GM19452 (cell line): ENCODE measurements around the gene VIPR2.
"Not testable (repeated sequence)": the region's sequence is repeated elsewhere in the genome, so short reads cannot be mapped to it uniquely, and the experiment has no call there.

Experiments used
- ATAC-seq: cut with Tn5 transposase; IDR thresholded peaks from one replicate; pipeline ENCODE4 v1.9.1; 2021; ENCODE audit not compliant: unreplicated experiment

The VIPR2 gene

DNA sequence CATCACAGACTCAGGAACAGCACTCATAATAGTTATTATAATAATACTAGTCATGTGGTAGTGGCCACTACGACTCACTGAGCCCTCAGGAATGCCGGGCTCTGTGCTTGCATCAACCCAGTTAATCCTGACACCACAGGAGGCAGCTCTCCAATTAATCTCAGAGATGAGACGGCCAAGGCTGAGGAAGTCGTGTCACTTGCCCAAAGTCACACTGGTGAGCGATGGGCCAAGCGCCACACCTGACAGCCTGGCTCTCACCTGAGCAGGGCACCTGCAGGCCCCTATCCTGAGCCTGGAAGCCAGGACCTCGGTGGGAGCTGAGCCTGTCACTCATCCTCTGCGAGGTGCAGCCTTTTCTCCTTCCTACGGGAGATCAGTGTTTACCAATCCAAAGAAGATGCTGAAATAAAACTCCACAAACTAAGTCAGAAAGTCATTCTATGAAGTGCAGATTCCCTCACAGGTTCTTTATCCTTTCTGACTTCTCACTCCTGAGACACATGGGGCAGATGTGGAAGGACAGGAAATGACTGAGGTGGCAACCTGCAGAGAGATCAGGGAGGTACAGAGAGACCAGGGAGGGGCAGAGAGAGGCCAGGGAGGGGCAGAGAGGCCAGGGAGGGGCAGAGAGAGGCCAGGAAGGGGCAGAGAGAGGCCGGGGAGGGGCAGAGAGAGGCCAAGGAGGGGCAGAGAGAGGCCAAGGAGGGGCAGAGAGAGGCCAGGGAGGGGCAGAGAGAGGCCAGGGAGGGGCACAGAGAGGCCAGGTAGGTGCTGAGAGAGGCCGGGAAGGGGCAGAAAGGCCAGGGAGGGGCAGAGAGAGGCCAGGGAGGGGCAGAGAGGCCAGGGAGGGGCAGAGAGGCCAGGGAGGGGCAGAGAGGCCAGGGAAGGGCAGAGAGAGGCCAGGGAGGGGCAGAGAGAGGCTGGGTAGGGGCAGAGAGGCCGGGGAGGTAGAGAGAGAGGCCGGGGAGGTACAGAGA is 38.5 kb downstream of the VIPR2 start:
- no peak for ATAC-seq

DNA sequence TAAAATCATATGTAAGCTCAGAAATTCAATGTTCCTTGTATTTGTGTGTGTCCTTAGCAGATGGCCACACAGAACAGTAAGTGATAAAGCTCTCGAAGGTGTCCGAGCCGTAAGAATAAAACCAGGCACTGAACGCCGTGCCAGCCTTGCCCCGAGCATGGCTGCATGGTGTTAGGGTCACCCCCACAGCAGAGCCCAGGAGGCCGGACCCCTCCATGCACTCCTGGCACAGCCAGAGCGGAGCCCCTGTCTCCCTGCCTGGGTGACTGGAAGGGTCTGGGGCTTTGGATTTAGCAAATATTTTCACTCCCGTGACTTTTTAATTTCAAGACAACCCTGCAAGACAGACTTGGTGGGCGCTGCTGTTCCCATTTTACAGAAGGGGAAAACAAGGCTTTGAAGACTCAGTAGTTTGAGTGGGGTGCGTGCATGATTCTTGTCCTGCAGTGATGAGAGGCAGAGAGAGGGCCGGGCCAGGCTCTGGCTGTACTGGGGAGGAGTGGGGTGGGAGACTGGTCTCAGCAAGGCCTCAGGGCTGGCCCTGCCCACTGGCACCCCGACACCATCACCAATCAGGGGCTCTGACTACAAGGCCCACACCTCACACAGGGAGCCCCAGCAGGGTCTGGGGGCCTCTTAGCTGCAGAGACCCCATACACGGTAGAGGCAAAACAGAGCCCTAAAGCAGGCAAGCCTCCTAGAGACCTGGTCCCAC is 39.4 kb downstream of the VIPR2 start:
- no peak for ATAC-seq

DNA sequence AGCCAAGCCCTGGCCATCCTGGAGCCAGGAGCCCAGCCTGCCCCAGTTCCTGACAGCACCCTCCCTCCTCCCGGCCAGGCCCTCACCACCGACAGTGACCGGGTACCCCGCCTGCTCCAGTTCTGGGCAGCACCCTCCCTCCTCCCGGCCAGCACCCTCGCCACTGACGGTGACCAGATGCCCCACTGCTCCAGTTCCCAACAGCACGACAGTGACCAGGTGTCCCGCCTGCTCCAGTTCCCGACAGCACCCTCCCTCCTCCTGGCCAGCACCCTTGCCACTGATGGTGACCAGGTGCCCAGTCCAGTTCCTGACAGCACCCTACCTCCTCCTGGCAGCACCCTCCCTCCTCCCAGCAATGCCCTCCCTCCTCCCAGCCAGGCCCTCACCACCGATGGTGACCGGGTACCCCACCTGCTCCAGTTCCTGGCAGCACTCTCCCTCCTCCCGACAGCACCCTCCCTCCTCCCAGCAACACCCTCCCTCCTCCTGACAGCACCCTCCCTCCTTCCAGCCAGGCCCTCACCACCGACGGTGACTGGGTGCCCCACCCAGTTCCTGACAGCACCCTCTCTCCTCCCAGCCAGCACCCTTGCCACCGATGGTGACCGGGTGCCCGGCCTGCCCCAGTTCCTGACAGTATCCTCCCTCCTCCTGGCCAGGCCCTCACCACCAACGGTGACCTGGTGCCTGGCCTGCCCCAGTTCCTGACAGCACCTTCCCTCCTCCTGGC is 40.3 kb downstream of the VIPR2 start:
- no peak for ATAC-seq

DNA sequence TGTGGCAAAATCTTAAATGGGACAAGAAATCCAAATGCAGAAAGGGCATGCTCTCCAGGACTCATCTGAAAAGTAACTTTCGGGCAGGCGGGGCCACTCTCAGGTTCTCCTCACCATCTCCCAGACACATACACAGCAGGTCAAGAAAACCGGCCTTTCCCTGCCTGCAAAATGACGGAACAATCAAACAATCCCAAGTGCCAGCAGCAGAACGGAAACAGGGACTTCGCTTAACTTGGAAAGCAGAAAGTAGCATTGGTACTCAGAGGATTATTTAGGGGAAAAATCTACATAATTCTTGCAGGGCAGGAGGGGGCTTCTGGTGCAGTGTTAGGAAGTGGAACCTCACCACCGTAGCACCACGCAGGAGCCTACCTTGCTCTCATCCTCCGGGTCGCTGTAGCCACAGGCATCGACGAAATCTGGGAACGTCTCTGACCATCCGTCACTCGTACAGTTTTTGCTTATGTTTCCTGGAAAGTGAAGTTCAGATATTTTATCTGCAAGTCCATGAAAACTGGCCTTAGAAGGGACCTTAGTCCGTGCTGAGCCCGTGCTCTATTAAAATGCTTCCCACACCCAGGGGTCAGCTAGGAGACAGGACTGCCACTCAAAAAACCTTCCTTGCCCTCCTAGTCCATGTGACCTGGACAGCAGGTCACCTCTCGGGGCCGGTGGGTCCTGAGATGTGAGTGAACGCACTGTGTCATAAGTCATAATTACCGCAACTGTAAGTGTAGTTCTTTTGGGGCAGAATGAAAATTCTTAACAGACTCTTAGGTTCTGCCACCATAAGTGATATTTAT is 41.1 kb downstream of the VIPR2 start:
- ATAC-seq: no peak

- ATAC-seq: no peak
Observed at GRCh38 chr7:159102681-159103381, 41.8 kb downstream of the VIPR2 start.

- not testable (repeated sequence) for ATAC-seq
Observed at GRCh38 chr7:159101661-159102091, 43.0 kb downstream of the VIPR2 start.

- ATAC-seq: not testable (repeated sequence)
Observed at GRCh38 chr7:159101083-159101395, 43.6 kb downstream of the VIPR2 start.

DNA sequence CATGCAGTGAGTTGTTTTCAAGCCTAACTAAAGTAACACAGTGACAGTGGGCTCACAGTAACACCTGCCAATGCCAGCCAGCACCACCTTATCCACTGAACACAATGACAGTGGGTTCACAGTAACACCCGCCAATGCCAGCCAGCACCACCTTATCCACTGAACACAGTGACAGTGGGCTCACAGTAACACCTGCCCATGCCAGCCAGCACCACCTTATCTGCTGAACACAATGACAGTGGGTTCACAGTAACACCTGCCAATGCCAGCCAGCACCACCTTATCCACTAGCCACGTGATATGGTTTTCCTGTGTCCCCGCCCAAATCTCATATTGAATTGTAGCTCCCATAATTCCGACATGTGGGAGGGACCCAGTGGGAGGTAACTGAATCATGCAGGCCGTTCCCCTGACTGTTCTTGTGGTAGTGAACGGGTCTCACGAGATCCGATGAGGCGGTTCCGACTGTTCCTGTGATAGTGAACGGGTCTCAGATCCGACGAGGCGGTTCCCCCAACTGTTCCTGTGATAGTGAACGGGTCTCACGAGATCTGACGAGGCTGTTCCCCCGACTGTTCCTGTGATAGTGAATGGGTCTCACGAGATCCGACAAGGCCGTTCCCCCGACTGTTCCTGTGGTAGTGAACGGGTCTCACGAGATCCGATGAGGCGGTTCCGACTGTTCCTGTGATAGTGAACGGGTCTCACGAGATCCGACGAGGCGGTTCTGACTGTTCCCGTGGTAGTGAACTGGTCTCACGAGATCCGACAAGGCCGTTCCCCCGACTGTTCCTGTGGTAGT is 44.2 kb downstream of the VIPR2 start:
- not testable (repeated sequence) for ATAC-seq

DNA sequence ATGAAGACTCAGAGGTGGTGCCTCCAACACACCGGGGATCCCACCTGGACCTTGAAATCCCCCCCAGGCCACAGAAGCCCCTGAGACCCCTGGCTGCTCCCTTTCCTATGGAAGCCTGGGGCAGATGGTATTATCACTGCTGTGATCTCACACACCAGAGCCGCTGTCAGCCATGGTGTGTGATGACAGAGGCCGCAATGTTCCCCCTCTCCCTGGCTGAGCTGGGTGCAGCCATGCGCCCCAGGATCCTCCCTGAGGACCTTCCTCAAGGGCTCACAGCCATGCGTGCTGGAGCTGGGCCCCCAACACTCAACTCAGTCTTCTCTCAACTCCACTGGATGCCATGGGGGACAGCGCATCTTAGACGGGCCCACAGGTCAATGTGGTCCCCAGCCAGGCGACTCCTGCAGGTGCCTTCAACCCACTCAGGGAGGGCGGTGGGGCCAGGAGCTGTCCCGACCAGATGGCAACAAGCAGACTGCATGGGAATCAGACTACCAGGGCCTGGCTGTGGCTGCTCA is 44.9 kb downstream of the VIPR2 start:
- no peak for ATAC-seq

- no peak for ATAC-seq
Observed at GRCh38 chr7:159098811-159099655, 45.6 kb downstream of the VIPR2 start.

- ATAC-seq: no peak
Observed at GRCh38 chr7:159098424-159098786, 46.3 kb downstream of the VIPR2 start.

- no peak for ATAC-seq
Observed at GRCh38 chr7:159097661-159098423, 46.8 kb downstream of the VIPR2 start.

DNA sequence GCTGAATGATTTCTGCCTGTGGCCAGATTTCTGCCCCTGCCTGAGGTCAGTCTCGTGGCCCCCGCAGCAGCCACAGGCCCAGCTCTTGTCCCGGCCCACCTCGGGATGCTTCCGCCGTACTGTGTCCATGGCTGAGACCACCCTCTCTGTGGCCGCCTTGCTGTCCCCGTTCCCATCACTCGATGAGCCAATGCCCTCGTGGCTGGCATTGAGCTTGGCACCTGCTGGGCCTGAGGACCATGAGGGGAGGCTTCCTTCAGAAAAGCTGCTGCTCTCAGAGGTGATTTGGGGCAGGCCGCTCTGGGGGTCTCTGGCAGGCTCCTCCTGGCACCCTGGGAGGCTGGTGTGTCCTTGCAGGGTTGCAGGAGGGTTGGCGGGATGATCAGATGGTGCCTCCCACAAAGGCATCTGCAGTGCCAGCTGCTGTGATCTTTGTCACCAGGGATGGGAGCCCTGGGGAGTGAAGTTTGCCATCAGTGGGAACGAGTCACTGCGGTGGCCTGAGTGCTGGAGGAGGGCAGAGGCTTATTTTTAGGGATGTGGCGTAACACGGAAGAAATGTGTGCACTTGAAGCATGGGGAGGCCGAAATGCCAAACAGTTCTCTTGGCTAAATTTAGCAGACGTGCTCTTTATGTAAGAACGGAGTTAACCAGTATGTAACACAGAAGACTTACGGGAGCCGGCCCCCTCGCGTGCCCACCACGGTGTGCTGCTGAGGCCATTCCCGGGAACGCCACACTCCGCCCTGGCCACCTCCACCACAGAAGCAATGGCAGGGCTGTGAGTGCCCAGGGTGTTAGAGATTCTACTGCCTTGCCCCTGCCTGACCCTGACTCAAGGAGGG is 47.7 kb downstream of the VIPR2 start:
- ATAC-seq: no peak

- no peak for ATAC-seq
Observed at GRCh38 chr7:159095979-159096411, 48.7 kb downstream of the VIPR2 start.

GRCh38 chr7:159094919-159095915 is 49.5 kb downstream of the VIPR2 start:
- no peak for ATAC-seq
